Astrocyte (in vitro differentiated cells and primary cell): ENCODE data around the gene EPS8.

Experiments
- EZH2 ChIP-seq: IDR thresholded peaks from 2 replicates; pipeline ENCODE4 v1.6.1; 2012; ENCODE audit warnings: mild to moderate bottlenecking, low read length, inconsistent platforms; ENCODE audit not compliant: insufficient read depth
- TF ChIP-seq, protein P1 (sequence below): IDR thresholded peaks from 2 replicates; pipeline ENCODE4 v1.5.1; 2011; ENCODE audit warnings: low read depth, mild to moderate bottlenecking, inconsistent platforms, low read length, moderate library complexity; ENCODE audit not compliant: insufficient read depth

- TF ChIP-seq EZH2, result no peak
- TF ChIP-seq, protein P1, sequence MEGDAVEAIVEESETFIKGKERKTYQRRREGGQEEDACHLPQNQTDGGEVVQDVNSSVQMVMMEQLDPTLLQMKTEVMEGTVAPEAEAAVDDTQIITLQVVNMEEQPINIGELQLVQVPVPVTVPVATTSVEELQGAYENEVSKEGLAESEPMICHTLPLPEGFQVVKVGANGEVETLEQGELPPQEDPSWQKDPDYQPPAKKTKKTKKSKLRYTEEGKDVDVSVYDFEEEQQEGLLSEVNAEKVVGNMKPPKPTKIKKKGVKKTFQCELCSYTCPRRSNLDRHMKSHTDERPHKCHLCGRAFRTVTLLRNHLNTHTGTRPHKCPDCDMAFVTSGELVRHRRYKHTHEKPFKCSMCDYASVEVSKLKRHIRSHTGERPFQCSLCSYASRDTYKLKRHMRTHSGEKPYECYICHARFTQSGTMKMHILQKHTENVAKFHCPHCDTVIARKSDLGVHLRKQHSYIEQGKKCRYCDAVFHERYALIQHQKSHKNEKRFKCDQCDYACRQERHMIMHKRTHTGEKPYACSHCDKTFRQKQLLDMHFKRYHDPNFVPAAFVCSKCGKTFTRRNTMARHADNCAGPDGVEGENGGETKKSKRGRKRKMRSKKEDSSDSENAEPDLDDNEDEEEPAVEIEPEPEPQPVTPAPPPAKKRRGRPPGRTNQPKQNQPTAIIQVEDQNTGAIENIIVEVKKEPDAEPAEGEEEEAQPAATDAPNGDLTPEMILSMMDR, result no peak
Observed at GRCh38 chr12:15591811-15592210, 197.4 kb downstream of the EPS8 start.
